Measurements from ENCODE around the gene TBC1D22A.

The TBC1D22A gene

GRCh38 chr22:46826438-46827135, 64.1 kb downstream of the TBC1D22A start:
- Histone ChIP-seq H3K56ac (ENCODE audit: low read length) (no peak overlapping the region), H3K79me1 (ENCODE audit: low read length) (peaks cover 14% of the 10 kb centered on the region), H2BK5ac (ENCODE audit: low read length) (no peak overlapping the region), H3K79me2 (ENCODE audit: control insufficient read depth, insufficient read depth, low read length) (no peaks in the 10 kb centered on the region), H3K4me1 (ENCODE audit: control insufficient read depth, low read depth, low read length) (peaks cover 13% of the 10 kb centered on the region), H2BK15ac (replicated peaks; ENCODE audit: low read depth) (no peak overlapping the region), H2AK5ac (ENCODE audit: low read length) (no peak overlapping the region), H3K36me3 (ENCODE audit: control insufficient read depth, insufficient read depth, low read length) (no peaks in the 10 kb centered on the region), H3K9ac (ENCODE audit: low read length) (no peak overlapping the region), H3K18ac (ENCODE audit: low read length) (no peak overlapping the region), H3K27ac (ENCODE audit: low read depth, low read length) (no peak overlapping the region), H3K23ac (ENCODE audit: low read length) (no peak overlapping the region), H3K4me2 (ENCODE audit: low read length) (no peak overlapping the region), H4K5ac (ENCODE audit: low read length) (no peak overlapping the region), H2BK120ac (ENCODE audit: low read depth, low read length) (no peak overlapping the region), H3K4me3 (ENCODE audit: low read length) (no peak overlapping the region), H3K4ac (ENCODE audit: low read depth, low read length) (no peak overlapping the region), H4K8ac (ENCODE audit: low read depth, low read length) (no peak overlapping the region), H3K27me3 (ENCODE audit: insufficient read depth, low read length, poor library complexity) (no peaks in the 10 kb centered on the region)
- no CpG with 5 or more reads among the region's 15 CpGs for WGBS (ENCODE audit: extremely low coverage, insufficient coverage, low lambda C conversion rate)
- no peak for DNase-seq

- no peak overlapping the region for H2AK5ac ChIP-seq (ENCODE audit: low read length)
- H3K36me3 ChIP-seq (ENCODE audit: control insufficient read depth, insufficient read depth, low read length): no peaks in the 10 kb centered on the region
- H2BK120ac ChIP-seq (ENCODE audit: low read depth, low read length): no peak overlapping the region
- H3K79me1 ChIP-seq (ENCODE audit: low read length): peaks cover 14% of the 10 kb centered on the region
- H3K4me2 ChIP-seq (ENCODE audit: low read length): no peak overlapping the region
- DNase-seq: peak; percentile 92
- H3K18ac ChIP-seq (ENCODE audit: low read length): no peak overlapping the region
- no peak overlapping the region for H2BK5ac ChIP-seq (ENCODE audit: low read length)
- H3K79me2 ChIP-seq (ENCODE audit: control insufficient read depth, insufficient read depth, low read length): no peaks in the 10 kb centered on the region
- H3K9ac ChIP-seq (ENCODE audit: low read length): no peak overlapping the region
- no peaks in the 10 kb centered on the region for H3K27me3 ChIP-seq (ENCODE audit: insufficient read depth, low read length, poor library complexity)
- H3K27ac ChIP-seq (ENCODE audit: low read depth, low read length): no peak overlapping the region
- H3K23ac ChIP-seq (ENCODE audit: low read length): no peak overlapping the region
- H2BK15ac ChIP-seq (replicated peaks; ENCODE audit: low read depth): no peak overlapping the region
- peaks cover 13% of the 10 kb centered on the region for H3K4me1 ChIP-seq (ENCODE audit: control insufficient read depth, low read depth, low read length)
- no peak overlapping the region for H4K5ac ChIP-seq (ENCODE audit: low read length)
- H3K4me3 ChIP-seq (ENCODE audit: low read length): no peak overlapping the region
- WGBS (ENCODE audit: extremely low coverage, insufficient coverage, low lambda C conversion rate): no CpG with 5 or more reads among the region's 25 CpGs
- no peak overlapping the region for H4K8ac ChIP-seq (ENCODE audit: low read depth, low read length)
- no peak overlapping the region for H3K4ac ChIP-seq (ENCODE audit: low read depth, low read length)
- no peak overlapping the region for H3K56ac ChIP-seq (ENCODE audit: low read length)
Observed at GRCh38 chr22:46827136-46827780, 64.8 kb downstream of the TBC1D22A start.

- no peak overlapping the region for H2AK5ac ChIP-seq (ENCODE audit: low read length)
- H3K18ac ChIP-seq (ENCODE audit: low read length): no peak overlapping the region
- no peak overlapping the region for H2BK5ac ChIP-seq (ENCODE audit: low read length)
- H3K23ac ChIP-seq (ENCODE audit: low read length): no peak overlapping the region
- H3K9ac ChIP-seq (ENCODE audit: low read length): no peak overlapping the region
- no peak overlapping the region for H3K4me3 ChIP-seq (ENCODE audit: low read length)
- H2BK15ac ChIP-seq (replicated peaks; ENCODE audit: low read depth): no peak overlapping the region
- no peak overlapping the region for H4K5ac ChIP-seq (ENCODE audit: low read length)
- peaks cover 14% of the 10 kb centered on the region for H3K79me1 ChIP-seq (ENCODE audit: low read length)
- WGBS (ENCODE audit: extremely low coverage, insufficient coverage, low lambda C conversion rate): no CpG with 5 or more reads among the region's 12 CpGs
- no peak overlapping the region for H3K4ac ChIP-seq (ENCODE audit: low read depth, low read length)
- no peak for DNase-seq
- H3K56ac ChIP-seq (ENCODE audit: low read length): no peak overlapping the region
- no peaks in the 10 kb centered on the region for H3K36me3 ChIP-seq (ENCODE audit: control insufficient read depth, insufficient read depth, low read length)
- H3K27me3 ChIP-seq (ENCODE audit: insufficient read depth, low read length, poor library complexity): no peaks in the 10 kb centered on the region
- H2BK120ac ChIP-seq (ENCODE audit: low read depth, low read length): no peak overlapping the region
- no peak overlapping the region for H3K4me2 ChIP-seq (ENCODE audit: low read length)
- H4K8ac ChIP-seq (ENCODE audit: low read depth, low read length): no peak overlapping the region
- H3K4me1 ChIP-seq (ENCODE audit: control insufficient read depth, low read depth, low read length): peaks cover 13% of the 10 kb centered on the region
- H3K79me2 ChIP-seq (ENCODE audit: control insufficient read depth, insufficient read depth, low read length): no peaks in the 10 kb centered on the region
- no peak overlapping the region for H3K27ac ChIP-seq (ENCODE audit: low read depth, low read length)
Observed at GRCh38 chr22:46827781-46828180, 65.3 kb downstream of the TBC1D22A start.

- no peak overlapping the region for H3K4me3 ChIP-seq (ENCODE audit: low read length)
- H2AK5ac ChIP-seq (ENCODE audit: low read length): no peak overlapping the region
- peaks cover 13% of the 10 kb centered on the region for H3K4me1 ChIP-seq (ENCODE audit: control insufficient read depth, low read depth, low read length)
- H4K8ac ChIP-seq (ENCODE audit: low read depth, low read length): no peak overlapping the region
- H3K27ac ChIP-seq (ENCODE audit: low read depth, low read length): no peak overlapping the region
- H2BK120ac ChIP-seq (ENCODE audit: low read depth, low read length): no peak overlapping the region
- H3K56ac ChIP-seq (ENCODE audit: low read length): peak overlapping the region; percentile 17
- H3K79me2 ChIP-seq (ENCODE audit: control insufficient read depth, insufficient read depth, low read length): no peaks in the 10 kb centered on the region
- H3K23ac ChIP-seq (ENCODE audit: low read length): no peak overlapping the region
- no peak overlapping the region for H2BK5ac ChIP-seq (ENCODE audit: low read length)
- no peak overlapping the region for H2BK15ac ChIP-seq (replicated peaks; ENCODE audit: low read depth)
- DNase-seq: no peak
- no peaks in the 10 kb centered on the region for H3K27me3 ChIP-seq (ENCODE audit: insufficient read depth, low read length, poor library complexity)
- peaks cover 14% of the 10 kb centered on the region for H3K79me1 ChIP-seq (ENCODE audit: low read length)
- H3K18ac ChIP-seq (ENCODE audit: low read length): no peak overlapping the region
- no peak overlapping the region for H3K4ac ChIP-seq (ENCODE audit: low read depth, low read length)
- no peak overlapping the region for H3K4me2 ChIP-seq (ENCODE audit: low read length)
- no CpG with 5 or more reads among the region's 9 CpGs for WGBS (ENCODE audit: extremely low coverage, insufficient coverage, low lambda C conversion rate)
- H4K5ac ChIP-seq (ENCODE audit: low read length): no peak overlapping the region
- H3K9ac ChIP-seq (ENCODE audit: low read length): no peak overlapping the region
- no peaks in the 10 kb centered on the region for H3K36me3 ChIP-seq (ENCODE audit: control insufficient read depth, insufficient read depth, low read length)
Observed at GRCh38 chr22:46828323-46828900, 66.0 kb downstream of the TBC1D22A start.

GRCh38 chr22:46829117-46829891, 66.9 kb downstream of the TBC1D22A start:
- peak overlapping the region; percentile 24 for H2BK5ac ChIP-seq (ENCODE audit: low read length)
- no peak overlapping the region for H2BK15ac ChIP-seq (replicated peaks; ENCODE audit: low read depth)
- no peak overlapping the region for H3K18ac ChIP-seq (ENCODE audit: low read length)
- no peaks in the 10 kb centered on the region for H3K27me3 ChIP-seq (ENCODE audit: insufficient read depth, low read length, poor library complexity)
- H3K79me1 ChIP-seq (ENCODE audit: low read length): peaks cover 14% of the 10 kb centered on the region
- H2BK120ac ChIP-seq (ENCODE audit: low read depth, low read length): no peak overlapping the region
- H3K23ac ChIP-seq (ENCODE audit: low read length): no peak overlapping the region
- no peak overlapping the region for H3K56ac ChIP-seq (ENCODE audit: low read length)
- H3K9ac ChIP-seq (ENCODE audit: low read length): no peak overlapping the region
- H4K5ac ChIP-seq (ENCODE audit: low read length): no peak overlapping the region
- H3K4me1 ChIP-seq (ENCODE audit: control insufficient read depth, low read depth, low read length): peaks cover 13% of the 10 kb centered on the region
- DNase-seq: peak; percentile 54
- no peak overlapping the region for H3K4ac ChIP-seq (ENCODE audit: low read depth, low read length)
- no peak overlapping the region for H3K27ac ChIP-seq (ENCODE audit: low read depth, low read length)
- H3K4me3 ChIP-seq (ENCODE audit: low read length): no peak overlapping the region
- no peaks in the 10 kb centered on the region for H3K79me2 ChIP-seq (ENCODE audit: control insufficient read depth, insufficient read depth, low read length)
- no CpG with 5 or more reads among the region's 12 CpGs for whole genome bisulfite sequencing (ENCODE audit: extremely low coverage, insufficient coverage, low lambda C conversion rate)
- H3K36me3 ChIP-seq (ENCODE audit: control insufficient read depth, insufficient read depth, low read length): no peaks in the 10 kb centered on the region
- H2AK5ac ChIP-seq (ENCODE audit: low read length): peak overlapping the region; percentile 27
- no peak overlapping the region for H3K4me2 ChIP-seq (ENCODE audit: low read length)
- H4K8ac ChIP-seq (ENCODE audit: low read depth, low read length): no peak overlapping the region

Measured in mesendoderm (in vitro differentiated cells).